ENCODE data around the gene MAGI2.

The MAGI2 gene

GRCh38 chr7:79257959-79258358, 195.5 kb downstream of the MAGI2 start:
- DNase-seq (ENCODE audit: low read depth in 2 of 2), result no peak

DNA sequence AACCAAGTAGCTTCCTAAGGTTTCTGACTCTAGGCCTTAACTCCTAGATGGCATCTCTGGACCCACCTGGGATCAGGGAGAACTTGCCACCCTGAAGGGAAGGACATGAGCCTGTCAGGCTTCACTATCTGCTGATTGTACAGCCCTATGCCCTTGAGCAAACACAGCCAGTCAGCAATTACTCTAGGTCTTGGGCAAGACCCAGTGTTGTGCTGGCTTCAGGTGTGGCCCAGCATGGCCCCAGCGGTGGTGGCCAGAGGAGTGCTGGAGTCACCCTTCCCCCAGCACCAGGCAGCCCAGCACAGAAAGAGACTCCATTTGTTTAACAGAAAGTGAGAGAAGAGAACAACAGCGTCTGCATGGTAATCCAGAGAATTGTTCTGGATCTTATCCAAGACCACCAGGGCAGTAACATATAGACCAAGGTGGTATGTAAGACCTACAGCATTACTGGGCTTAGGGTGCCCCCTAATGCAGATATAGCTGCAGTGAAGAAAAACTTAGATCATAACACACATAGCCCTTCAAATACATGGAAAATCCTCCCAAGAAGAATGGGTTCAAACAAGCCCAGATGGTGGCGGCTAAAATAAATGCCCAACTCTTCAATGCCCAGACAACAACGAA, 207.7 kb downstream of the MAGI2 start:
- no peak for DNase-seq (ENCODE audit: low read depth in 2 of 2)

- no peak for DNase-seq (ENCODE audit: low read depth in 2 of 2)
These were observed 209.0 kb downstream of the MAGI2 start for GRCh38 chr7:79244482-79244881.

DNA sequence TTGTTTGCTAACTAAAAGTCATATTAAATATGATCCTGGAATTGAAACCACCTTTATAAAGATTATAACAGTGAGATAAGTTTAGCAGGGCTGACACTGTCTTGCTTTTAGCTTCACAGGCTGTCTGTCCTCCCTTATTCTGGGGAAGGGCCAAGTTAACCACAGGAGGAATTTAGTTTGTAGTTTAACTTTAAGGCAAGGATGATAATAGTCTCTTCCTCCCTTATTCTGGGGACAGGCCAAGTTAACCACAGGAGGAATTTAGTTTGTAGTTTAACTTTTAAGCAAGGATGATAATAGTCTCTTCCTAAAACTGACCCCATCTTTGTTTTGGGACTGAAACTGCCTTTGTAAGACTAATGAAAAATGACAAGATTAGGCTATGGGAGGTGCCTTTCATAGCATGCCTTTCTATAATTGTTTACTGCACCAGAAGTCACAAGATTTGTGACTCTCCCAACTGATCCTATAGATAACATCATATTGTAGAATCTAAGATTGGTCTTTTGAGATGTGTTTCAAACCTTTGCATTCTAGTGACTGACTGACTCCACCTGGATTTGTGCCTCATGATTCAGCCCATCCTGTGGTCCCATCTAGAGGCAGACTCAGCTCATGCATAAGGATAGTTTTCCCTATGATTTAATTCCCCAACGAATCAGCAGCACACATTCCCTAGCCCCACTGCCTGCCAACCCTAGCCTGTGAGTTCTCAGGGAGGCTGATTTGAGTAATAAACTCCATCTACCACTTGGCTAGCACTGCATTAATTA, 212.0 kb downstream of the MAGI2 start:
- peak; percentile 70 for DNase-seq (ENCODE audit: low read depth in 2 of 2)

- DNase-seq (ENCODE audit: low read depth in 2 of 2), result no peak
These were observed 213.1 kb downstream of the MAGI2 start for GRCh38 chr7:79240413-79240812.

GRCh38 chr7:79236352-79237028, 217.0 kb downstream of the MAGI2 start:
- DNase-seq (ENCODE audit: low read depth in 2 of 2), result no peak

- DNase-seq (ENCODE audit: low read depth in 2 of 2), result peak in 1 of 2 experiments; percentile 15
These were observed 226.4 kb downstream of the MAGI2 start for GRCh38 chr7:79227044-79227443.

GRCh38 chr7:79221211-79221610, 232.3 kb downstream of the MAGI2 start:
- no peak for DNase-seq (ENCODE audit: low read depth in 2 of 2)

DNA sequence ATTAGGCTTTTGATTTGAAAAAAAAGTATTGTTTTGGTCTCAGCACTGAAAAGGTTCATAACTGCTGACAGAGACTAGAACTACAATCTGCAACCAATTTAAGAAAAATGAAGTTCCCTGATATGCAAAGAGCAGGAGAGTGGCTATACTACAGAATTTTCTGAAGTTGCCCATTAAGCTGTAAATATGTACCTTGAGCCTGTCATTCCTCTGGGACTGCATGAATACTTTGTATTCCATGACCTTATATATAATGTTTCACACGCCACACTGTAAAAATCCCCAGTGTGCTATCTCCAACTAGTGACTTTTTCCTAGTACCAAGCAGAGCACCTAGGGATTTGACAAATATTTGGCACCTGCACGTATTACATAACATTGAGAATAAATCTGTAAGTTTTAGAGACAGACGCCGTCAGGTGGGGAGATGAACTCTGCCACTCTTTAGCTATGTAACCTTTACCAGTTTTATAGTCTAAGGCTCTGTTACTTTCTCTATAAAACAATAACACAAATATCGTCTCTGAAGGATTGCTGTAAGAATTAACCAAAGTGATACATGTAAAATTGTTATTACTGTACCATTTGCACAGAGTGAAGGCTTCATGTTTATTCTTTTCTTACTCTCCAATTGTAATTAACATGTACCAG, 235.4 kb downstream of the MAGI2 start:
- no peak for DNase-seq (ENCODE audit: low read depth in 2 of 2)

GRCh38 chr7:79217468-79217867, 236.0 kb downstream of the MAGI2 start:
- no peak for DNase-seq (ENCODE audit: low read depth in 2 of 2)

GRCh38 chr7:79216236-79216635, 237.2 kb downstream of the MAGI2 start:
- no peak for DNase-seq (ENCODE audit: low read depth in 2 of 2)

DNA sequence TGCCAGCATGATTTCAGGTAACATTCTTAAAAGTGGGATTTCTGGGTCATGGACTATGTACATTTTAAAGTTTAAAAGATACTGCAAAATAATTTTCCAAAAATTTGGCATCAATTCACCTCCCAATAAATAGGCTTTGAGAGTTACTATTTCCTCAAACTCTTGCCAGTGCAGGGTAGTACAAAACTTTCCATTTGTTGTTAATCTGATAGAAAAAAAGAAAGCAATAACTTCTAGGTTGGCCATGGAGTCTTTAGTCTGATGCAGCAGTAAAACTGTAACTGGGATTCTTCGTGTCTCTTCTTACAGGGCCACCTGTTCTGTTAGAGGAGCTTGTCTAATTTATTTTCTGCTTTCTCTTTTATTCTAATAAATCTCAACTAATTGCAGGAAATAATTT, 241.1 kb downstream of the MAGI2 start:
- no peak for DNase-seq (ENCODE audit: low read depth in 2 of 2)

DNA sequence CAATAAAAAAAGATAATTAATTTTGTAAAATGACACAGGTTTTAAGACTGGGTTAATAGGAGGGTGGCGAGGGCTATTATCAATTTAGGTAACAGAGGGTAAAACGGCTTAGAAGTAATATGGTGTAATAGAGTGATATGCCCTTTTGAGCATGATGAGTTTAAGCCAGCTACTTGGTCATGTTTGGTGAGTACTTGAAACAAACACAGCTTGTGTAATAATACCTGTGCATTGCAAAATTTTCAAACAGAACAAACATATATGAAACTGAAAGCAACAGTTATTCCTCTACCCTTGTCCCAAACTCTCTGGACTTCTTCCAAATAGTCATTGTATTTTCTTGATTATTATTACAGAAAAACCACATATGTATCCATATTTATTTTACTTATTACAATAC, 241.7 kb downstream of the MAGI2 start:
- no peak for DNase-seq (ENCODE audit: low read depth in 2 of 2)

- DNase-seq (ENCODE audit: low read depth in 2 of 2), result no peak
These were observed 253.5 kb downstream of the MAGI2 start for GRCh38 chr7:79199961-79200360.

DNA sequence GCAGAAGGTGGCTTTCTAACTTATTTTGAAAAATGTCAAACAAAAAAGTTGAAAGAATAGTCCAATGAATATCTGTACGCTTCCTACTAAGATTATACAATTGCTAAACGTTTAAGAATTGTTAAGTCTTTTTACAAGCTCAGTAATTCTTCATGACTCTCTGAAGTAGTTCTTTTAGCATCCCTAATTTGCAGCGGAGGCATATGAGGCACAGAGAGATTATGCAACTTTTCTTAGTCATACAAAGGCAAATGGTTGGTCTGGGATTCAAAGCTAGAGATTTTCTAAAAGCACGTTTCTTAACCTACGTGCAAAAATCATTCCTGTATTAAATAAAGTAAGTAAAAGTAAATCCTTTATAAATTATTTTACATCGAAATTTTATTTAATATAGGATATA, 254.2 kb downstream of the MAGI2 start:
- DNase-seq (ENCODE audit: low read depth in 2 of 2), result no peak

DNA sequence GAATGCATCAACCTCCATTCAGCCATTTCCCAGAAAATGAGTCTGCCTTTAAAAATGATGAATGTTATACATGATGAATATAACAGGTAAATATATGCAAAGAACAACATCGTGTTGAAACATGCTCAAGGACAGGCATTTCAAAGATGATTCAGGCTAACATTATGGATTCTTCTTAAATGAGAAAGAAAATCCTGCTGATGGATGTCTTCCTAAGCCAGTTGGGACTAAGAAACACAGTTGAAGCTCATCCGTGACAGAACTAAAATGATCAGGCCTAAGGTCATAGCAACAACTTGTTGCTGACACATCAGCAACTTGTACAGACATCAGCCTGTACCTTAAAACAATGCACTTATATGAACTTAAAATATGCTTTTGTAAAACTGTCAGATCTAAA, 267.9 kb downstream of the MAGI2 start:
- DNase-seq (ENCODE audit: low read depth in 2 of 2), result no peak

DNA sequence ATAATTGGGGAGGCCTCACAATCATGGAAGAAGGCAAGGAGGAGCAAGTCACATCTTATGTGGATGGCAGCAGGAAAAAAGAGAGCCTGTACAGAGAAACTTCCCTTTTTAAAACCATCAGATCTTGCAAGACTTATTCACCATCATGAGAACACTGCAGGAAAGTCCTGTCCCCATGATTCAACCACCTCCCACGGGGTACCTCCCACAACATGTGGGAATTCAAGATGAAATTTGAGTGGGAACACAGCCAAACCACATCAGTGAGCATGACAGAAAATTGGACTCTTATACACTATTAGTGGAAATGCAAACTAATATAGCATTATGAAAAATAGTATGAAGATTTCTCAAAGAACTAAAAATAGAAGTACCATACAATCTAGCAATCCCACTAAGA, 271.2 kb downstream of the MAGI2 start:
- peak; percentile 77 to 79 for DNase-seq (ENCODE audit: low read depth in 2 of 2)

DNA sequence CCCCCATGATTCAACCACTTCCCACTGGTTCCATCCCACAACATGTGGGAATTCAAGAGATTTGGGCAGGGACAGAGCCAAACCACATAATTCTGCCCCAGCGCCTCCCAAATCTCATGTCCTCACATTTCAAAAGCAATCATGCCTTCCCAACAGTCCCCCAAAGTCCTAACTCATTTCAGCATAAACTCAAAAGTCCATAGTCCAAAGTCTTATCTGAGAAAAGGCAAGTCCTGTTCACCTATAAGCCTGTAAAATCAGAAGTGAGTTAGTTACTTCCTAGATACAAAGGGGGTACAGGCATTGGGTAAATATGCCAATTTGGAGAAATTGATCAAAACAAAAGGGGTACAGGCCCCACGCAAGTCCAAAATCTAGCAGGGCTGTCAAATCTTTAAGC, 272.9 kb downstream of the MAGI2 start:
- DNase-seq (ENCODE audit: low read depth in 2 of 2), result no peak

GRCh38 chr7:79176859-79177477, 276.5 kb downstream of the MAGI2 start:
- DNase-seq (ENCODE audit: low read depth in 2 of 2), result peak in 1 of 2 experiments; percentile 12

DNA sequence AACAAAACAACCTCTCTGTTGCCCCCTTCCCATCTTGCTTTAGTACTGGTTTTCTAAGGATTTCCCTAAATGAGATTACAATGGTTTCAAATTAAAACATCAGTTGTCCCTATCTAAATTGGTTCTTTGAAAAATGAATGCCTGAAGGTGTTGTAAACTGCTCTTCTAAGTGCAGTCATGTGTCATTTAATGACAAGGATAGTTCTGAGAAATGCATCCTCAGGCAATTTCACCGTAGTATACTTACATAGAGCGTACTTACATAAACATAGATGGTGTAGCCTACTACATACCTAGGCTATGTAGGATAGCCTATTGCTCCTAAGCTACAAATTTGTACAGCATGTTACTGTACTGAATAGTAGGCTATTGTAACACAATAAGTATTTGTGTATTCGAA, 278.1 kb downstream of the MAGI2 start:
- DNase-seq (ENCODE audit: low read depth in 2 of 2), result no peak

- no peak for DNase-seq (ENCODE audit: low read depth in 2 of 2)
These were observed 288.2 kb downstream of the MAGI2 start for GRCh38 chr7:79165225-79165624.

GRCh38 chr7:79159040-79159664, 294.3 kb downstream of the MAGI2 start:
- no peak for DNase-seq (ENCODE audit: low read depth in 2 of 2)

Measured in fibroblast of skin of left biceps (primary cell).